Measurements from ENCODE around the gene BAZ1B. TPM values are rescaled to one million over a fixed set of nuclear protein-coding genes. Genes with fewer than 3 reads are reported as not detected.
"Not testable (repeated sequence)": the region's sequence is repeated elsewhere in the genome, so short reads cannot be mapped to it uniquely, and the experiment has no call there.

The BAZ1B gene
- total and polyA plus RNA-seq, 4 donors, result 8.6 to 31.3 (median 21.5) TPM

DNA sequence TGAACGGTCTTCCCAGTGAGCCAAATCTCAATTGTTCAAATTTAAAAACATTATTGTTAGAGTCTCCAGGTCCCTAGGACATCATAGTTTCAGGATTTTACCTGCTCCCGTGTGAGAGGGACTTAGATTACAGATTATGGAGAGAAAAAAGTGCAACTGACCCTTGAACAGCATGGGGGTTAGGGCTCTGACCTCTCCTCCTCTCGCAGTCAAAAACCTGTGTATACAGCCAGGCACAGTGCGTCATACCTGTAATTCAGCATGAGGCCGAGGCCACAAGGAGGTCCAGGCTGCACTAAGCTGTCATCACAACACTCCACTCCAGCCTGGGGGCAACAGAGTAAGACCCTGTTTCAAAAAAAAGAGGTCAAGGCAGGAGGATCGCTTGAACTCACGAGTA lies 25.5 kb downstream of the BAZ1B start (continued):
- TF ChIP-seq, protein P1, sequence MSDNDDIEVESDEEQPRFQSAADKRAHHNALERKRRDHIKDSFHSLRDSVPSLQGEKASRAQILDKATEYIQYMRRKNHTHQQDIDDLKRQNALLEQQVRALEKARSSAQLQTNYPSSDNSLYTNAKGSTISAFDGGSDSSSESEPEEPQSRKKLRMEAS (IDR thresholded peaks at IDR 0.05), result peak; percentile 19
- TF ChIP-seq, protein P2, sequence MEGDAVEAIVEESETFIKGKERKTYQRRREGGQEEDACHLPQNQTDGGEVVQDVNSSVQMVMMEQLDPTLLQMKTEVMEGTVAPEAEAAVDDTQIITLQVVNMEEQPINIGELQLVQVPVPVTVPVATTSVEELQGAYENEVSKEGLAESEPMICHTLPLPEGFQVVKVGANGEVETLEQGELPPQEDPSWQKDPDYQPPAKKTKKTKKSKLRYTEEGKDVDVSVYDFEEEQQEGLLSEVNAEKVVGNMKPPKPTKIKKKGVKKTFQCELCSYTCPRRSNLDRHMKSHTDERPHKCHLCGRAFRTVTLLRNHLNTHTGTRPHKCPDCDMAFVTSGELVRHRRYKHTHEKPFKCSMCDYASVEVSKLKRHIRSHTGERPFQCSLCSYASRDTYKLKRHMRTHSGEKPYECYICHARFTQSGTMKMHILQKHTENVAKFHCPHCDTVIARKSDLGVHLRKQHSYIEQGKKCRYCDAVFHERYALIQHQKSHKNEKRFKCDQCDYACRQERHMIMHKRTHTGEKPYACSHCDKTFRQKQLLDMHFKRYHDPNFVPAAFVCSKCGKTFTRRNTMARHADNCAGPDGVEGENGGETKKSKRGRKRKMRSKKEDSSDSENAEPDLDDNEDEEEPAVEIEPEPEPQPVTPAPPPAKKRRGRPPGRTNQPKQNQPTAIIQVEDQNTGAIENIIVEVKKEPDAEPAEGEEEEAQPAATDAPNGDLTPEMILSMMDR (IDR thresholded peaks at IDR 0.05; ENCODE audit: low read depth, low read length, missing input control), result no peak
- TF ChIP-seq EGR1 (IDR thresholded peaks at IDR 0.05; ENCODE audit: low read depth in 2 of 2), result no peak
- no peak for TF ChIP-seq FOXA1 (IDR thresholded peaks at IDR 0.05)

DNA sequence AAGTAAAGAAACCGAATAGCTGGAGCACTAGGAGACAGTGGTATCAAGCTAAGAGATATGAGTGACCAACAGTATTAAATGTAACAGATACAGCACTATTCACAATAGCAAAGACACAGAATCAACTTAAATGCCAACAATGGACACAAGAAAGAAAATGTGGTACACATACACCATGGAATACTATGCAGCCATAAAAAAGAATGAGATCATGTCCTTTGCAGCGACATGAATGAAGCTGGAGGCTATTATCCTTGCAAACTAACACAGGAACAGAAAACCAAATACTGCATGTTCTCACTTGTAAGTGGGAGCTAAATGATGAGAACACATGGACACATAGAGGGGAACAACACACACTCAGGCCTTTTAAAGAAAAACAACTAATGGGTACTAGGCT lies 26.6 kb downstream of the BAZ1B start:
- H3K27ac ChIP-seq (ENCODE audit: low read depth in 1 of 2, low read length in 2 of 2); H3K9ac ChIP-seq (ENCODE audit: low read depth in 1 of 2, low read length in 2 of 2); H3K27me3 ChIP-seq (ENCODE audit: control insufficient read depth in 4 of 4, insufficient read depth in 4 of 4, low read length in 3 of 4); H3K4me3 ChIP-seq (ENCODE audit: low read depth in 1 of 3, low read length in 3 of 3); DNase-seq (ENCODE audit: low spot score); H3K9me3 ChIP-seq (ENCODE audit: control insufficient read depth in 4 of 4, low read length in 3 of 4): not testable (repeated sequence)
- peaks cover 18 to 55% (median 43%) of the 10 kb centered on the region in 4 donors for H3K36me3 ChIP-seq (ENCODE audit: control insufficient read depth in 4 of 4, insufficient read depth in 3 of 4, low read depth in 1 of 4, low read length in 3 of 4)
- H3K4me1 ChIP-seq (ENCODE audit: control insufficient read depth in 4 of 4, insufficient read depth in 4 of 4, low read length in 3 of 4), result peaks cover 0 to 13% (median 6%) of the 10 kb centered on the region in 4 donors
- WGBS, result 97% methylated on average over 2 of the region's 2 CpGs

DNA sequence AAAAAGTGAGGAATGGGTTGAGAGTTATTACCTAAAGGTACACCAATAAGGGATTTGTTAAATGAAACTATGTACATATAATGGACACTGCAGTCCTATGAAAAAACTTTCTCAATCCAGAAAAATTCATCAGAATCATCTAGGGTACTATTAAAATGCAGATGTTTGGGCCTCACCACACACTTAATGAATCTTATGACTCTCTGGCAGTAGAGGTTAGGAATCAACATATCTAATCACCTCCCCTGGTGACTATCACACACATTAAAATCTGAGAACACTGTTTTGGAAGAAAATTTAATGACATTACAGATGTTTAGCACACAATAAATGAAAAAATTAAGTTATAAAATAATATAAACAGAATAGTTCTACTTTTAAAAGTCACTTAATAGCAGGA lies 32.1 kb downstream of the BAZ1B start:
- DNase-seq (ENCODE audit: low spot score), result no peak
- H3K36me3 ChIP-seq (ENCODE audit: control insufficient read depth in 4 of 4, insufficient read depth in 3 of 4, low read depth in 1 of 4, low read length in 3 of 4), result peaks cover 16 to 63% (median 52%) of the 10 kb centered on the region in 4 donors
- no peak overlapping the region for H3K27ac ChIP-seq (ENCODE audit: low read depth in 1 of 2, low read length in 2 of 2)
- H3K4me3 ChIP-seq (ENCODE audit: low read depth in 1 of 3, low read length in 3 of 3), result no peak overlapping the region
- H3K27me3 ChIP-seq (ENCODE audit: control insufficient read depth in 4 of 4, insufficient read depth in 4 of 4, low read length in 3 of 4), result no peaks in the 10 kb centered on the region
- H3K9me3 ChIP-seq (ENCODE audit: control insufficient read depth in 4 of 4, low read length in 3 of 4), result no peaks in the 10 kb centered on the region
- no peaks in the 10 kb centered on the region for H3K4me1 ChIP-seq (ENCODE audit: control insufficient read depth in 4 of 4, insufficient read depth in 4 of 4, low read length in 3 of 4)
- no peak overlapping the region for H3K9ac ChIP-seq (ENCODE audit: low read depth in 1 of 2, low read length in 2 of 2)
- TF ChIP-seq JUND (IDR thresholded peaks at IDR 0.05), result no peak
- no peak for TF ChIP-seq HNF4G (IDR thresholded peaks at IDR 0.05)
- TF ChIP-seq, protein P2 (IDR thresholded peaks at IDR 0.05; ENCODE audit: low read depth, low read length, missing input control), result no peak
- no peak for TF ChIP-seq HNF4A (conservative IDR thresholded peaks at IDR 0.05)
- TF ChIP-seq, protein P1 (IDR thresholded peaks at IDR 0.05), result no peak
- TF ChIP-seq, protein P3, sequence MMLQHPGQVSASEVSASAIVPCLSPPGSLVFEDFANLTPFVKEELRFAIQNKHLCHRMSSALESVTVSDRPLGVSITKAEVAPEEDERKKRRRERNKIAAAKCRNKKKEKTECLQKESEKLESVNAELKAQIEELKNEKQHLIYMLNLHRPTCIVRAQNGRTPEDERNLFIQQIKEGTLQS (IDR thresholded peaks at IDR 0.05), result no peak
- TF ChIP-seq FOXA1 (IDR thresholded peaks at IDR 0.05), result no peak
- TF ChIP-seq NR2F2 (IDR thresholded peaks at IDR 0.05), result no peak
- no peak for TF ChIP-seq RXRA (IDR thresholded peaks at IDR 0.05)
- TF ChIP-seq EGR1 (IDR thresholded peaks at IDR 0.05; ENCODE audit: low read depth in 2 of 2), result no peak
- TF ChIP-seq TAF1 (conservative IDR thresholded peaks at IDR 0.05), result no peak
- TF ChIP-seq, protein P4, sequence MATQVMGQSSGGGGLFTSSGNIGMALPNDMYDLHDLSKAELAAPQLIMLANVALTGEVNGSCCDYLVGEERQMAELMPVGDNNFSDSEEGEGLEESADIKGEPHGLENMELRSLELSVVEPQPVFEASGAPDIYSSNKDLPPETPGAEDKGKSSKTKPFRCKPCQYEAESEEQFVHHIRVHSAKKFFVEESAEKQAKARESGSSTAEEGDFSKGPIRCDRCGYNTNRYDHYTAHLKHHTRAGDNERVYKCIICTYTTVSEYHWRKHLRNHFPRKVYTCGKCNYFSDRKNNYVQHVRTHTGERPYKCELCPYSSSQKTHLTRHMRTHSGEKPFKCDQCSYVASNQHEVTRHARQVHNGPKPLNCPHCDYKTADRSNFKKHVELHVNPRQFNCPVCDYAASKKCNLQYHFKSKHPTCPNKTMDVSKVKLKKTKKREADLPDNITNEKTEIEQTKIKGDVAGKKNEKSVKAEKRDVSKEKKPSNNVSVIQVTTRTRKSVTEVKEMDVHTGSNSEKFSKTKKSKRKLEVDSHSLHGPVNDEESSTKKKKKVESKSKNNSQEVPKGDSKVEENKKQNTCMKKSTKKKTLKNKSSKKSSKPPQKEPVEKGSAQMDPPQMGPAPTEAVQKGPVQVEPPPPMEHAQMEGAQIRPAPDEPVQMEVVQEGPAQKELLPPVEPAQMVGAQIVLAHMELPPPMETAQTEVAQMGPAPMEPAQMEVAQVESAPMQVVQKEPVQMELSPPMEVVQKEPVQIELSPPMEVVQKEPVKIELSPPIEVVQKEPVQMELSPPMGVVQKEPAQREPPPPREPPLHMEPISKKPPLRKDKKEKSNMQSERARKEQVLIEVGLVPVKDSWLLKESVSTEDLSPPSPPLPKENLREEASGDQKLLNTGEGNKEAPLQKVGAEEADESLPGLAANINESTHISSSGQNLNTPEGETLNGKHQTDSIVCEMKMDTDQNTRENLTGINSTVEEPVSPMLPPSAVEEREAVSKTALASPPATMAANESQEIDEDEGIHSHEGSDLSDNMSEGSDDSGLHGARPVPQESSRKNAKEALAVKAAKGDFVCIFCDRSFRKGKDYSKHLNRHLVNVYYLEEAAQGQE (IDR thresholded peaks at IDR 0.05), result no peak
- TF ChIP-seq, protein P5, sequence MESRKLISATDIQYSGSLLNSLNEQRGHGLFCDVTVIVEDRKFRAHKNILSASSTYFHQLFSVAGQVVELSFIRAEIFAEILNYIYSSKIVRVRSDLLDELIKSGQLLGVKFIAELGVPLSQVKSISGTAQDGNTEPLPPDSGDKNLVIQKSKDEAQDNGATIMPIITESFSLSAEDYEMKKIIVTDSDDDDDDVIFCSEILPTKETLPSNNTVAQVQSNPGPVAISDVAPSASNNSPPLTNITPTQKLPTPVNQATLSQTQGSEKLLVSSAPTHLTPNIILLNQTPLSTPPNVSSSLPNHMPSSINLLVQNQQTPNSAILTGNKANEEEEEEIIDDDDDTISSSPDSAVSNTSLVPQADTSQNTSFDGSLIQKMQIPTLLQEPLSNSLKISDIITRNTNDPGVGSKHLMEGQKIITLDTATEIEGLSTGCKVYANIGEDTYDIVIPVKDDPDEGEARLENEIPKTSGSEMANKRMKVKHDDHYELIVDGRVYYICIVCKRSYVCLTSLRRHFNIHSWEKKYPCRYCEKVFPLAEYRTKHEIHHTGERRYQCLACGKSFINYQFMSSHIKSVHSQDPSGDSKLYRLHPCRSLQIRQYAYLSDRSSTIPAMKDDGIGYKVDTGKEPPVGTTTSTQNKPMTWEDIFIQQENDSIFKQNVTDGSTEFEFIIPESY (IDR thresholded peaks at IDR 0.05), result no peak
- no peak for TF ChIP-seq GABPA (IDR thresholded peaks at IDR 0.05 in 1 of 2, conservative IDR thresholded peaks at IDR 0.05 in 1 of 2)
- no peak for TF ChIP-seq SP1 (IDR thresholded peaks at IDR 0.05)
- no peak for TF ChIP-seq FOXA2 (IDR thresholded peaks at IDR 0.05)
- TF ChIP-seq RAD21 (IDR thresholded peaks at IDR 0.05), result no peak
- no peak for TF ChIP-seq YY1 (IDR thresholded peaks at IDR 0.05)

All from liver (tissue), 9 donors.